NCI-H1092 (cell line): ENCODE data around the gene ATOH1.

Source experiments
- DNase-seq: peaks from one replicate; lab custom pipeline; 2025; lab: John Stamatoyannopoulos, UW

Gene ATOH1

GRCh38 chr4:93828332-93828994 is at the start of gene ATOH1:
Gene ATOH1 (plus strand): TSS chr4:93828753. CDS start chr4:93828927, 174 bp downstream.
- no peak for DNase-seq

- DNase-seq: no peak
Observed at GRCh38 chr4:93779228-93779627, 49.3 kb upstream of the ATOH1 start.

- DNase-seq: no peak
Observed at GRCh38 chr4:93780080-93780479, 48.5 kb upstream of the ATOH1 start.

- DNase-seq: no peak
Observed at GRCh38 chr4:93781198-93781597, 47.4 kb upstream of the ATOH1 start.

DNA sequence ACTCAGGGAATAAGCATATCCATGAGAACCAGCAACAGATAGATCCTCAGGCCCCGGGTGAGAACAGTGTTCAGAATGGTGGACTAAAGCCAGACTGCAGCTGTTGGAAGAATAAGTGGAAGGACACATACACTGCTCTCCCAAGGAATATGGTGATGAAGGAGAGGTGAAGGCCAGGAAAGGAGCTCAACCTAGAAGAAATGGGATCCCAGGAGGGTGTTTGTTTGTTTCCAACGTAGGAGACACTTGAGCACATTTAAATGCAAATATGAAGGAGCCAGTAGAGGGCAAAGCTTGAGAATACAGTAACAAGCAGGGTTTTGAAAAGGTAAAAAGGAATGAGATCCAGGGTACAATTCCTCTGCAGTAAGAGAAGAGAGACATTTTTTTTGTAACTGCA is 42.4 kb upstream of the ATOH1 start:
- DNase-seq: no peak

- no peak for DNase-seq
Observed at GRCh38 chr4:93788712-93789111, 39.8 kb upstream of the ATOH1 start.

DNA sequence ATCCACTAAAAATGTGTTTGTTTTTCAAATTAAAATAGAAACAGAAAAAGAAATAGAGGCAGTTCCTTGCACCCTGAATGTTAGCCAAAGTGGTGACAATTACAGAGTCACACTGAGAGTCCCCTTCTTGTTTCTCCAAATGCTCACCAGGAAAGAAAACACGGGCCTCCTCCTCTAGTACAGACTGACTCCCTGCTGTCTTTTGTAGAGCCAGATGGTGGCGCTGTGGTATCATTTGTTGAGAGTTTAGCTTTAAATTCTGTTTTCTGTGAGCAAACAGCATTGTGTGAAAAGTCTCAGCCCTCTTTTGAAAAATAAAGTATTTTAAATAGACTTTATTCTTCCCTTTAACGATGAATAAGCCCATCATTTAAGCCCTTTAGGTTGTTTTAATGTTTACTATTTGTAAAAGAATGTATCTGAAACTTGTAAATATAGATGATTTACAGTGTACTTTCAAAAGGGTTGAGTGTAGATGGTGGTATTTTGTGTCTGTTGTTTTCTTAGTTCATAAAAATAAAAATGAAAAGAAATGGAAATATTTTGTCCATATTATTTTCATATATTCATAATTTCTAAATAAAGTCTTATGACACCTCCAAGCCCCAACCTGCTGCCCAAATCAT is 36.9 kb upstream of the ATOH1 start:
- DNase-seq: no peak

DNA sequence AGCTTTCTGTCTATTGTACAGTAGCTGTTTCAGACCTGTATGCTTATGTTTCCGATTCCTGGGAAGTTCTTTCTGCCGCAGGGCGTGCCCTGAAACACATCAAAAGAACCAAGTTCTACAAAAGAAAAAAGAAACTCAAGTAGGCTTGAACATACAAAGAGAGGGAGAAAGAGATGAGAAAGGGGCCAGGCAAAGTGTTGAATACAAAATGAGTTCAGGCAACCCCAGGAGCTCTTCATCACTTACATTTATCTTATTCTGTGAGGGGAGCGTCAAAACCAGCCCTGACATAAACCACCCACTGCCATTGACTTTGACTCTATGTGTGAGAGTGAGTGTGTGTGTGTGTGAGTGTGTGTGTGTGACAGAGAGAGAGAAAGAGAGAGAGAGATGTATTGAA is 26.5 kb upstream of the ATOH1 start:
- no peak for DNase-seq

DNA sequence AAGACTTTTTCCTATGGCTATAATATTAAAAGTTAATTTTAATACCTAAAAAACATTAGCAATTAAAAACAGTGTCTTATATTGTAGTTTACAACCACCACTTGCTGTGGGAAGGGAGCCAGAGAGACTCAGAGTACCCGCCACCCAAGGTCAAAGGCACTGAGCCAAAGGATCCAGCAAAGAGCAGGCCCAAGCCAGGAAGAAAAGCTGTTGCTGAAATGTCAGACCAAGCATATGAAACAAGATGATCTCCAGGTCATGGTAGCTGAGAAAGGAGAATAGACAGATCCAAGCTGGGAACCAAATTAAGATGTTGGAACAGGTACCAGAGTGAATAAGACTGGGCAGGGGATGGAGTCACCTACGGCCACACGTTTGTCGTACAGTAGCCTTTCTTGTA is 18.8 kb upstream of the ATOH1 start:
- DNase-seq: no peak

DNA sequence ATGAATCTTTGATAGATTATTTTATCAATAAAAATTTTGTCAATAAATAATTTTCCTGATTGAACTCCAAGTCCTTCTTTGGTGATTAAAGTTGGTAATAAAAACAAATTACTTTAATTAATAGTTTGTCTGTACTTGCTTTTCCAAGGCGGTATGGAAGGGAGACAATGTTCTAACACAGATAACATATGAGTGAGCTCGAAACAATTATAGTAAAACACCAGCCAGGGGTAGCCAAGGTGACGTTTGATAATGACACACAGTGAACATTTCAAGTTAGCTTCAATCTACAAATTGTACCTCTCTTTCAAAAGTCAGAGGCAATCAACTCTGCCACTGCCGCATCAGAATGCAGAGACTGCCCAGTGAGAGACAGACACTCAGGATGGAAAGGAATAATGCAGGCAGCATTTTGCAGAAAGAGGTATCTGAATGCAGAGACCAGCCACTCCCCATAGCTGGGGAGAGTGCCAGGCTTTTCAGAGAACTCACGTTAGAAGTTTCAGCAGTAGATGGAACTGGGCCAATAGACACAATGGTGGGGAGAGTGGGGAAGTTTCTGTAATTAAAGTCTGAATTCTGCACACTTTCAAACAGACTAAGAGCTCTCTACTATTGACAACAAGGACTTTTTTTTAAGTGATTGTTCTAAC is 18.1 kb upstream of the ATOH1 start:
- DNase-seq: no peak

DNA sequence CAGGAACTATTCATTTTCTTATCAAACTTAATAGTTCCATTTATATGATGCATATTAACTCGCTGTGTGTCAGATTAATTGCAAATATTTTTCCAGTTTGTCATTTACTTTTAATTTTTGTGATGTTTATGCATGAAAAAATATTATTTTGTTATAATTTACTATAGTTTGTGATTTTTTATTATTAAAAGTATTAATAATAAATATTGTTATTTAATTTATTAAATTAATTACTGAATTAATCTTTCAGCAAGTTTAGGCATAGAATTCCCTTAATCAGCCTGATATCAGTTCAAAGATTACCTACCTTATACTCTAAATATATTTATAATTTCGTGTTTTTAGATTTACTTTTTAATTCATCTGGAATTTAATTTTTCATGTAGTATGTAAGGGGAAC is 15.5 kb upstream of the ATOH1 start:
- DNase-seq: no peak

DNA sequence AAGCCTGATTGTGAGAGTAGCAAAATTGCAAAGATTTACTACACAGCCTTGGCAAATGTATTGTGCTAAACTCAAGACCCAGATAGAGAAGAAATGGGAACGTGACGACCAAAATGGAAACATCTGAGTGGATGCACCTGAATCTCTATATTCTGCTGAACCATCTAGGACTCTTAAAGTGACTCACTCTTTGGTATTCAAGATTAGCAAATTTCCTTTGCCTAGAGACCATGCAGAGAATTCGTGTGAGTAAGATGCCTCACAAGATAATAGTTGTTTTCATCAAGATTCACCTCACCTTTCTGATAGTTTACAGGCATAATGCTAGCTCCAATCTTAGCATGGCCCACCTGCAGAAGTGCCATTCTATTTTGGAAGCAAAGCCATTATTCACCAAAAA is 14.4 kb upstream of the ATOH1 start:
- no peak for DNase-seq

GRCh38 chr4:93814722-93815121 is 13.8 kb upstream of the ATOH1 start:
- no peak for DNase-seq

DNA sequence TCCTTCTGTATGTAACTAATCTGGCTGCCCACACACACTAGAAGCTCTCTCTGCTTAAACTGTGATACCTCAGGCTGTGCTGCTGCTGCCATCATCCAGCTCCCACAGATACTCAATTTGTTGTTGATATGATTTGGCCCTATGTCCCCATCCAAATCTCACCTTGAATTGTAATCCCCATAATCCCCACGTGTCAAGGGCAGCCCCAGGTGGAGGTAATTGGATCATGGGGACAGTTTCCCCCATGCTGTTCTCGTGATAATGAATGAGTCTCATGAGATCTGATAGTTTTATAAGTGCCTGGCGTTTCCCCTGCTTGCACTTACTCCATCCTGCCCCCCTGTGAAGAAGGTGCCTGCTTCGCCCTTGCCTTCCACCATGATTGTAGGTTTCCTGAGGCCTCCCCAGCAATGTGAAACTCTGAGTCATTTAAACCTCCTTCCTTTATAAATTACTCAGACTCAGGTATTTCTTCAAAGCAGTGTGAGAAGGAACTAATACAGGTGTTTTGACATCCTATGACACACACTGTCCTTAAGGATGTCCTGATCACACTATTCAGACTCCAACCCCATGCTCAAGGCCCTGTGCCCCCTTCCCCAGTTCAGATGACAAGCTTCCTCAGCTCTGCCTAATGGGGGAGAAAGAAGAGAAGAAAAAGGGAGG is 2.9 kb upstream of the ATOH1 start:
- no peak for DNase-seq

DNA sequence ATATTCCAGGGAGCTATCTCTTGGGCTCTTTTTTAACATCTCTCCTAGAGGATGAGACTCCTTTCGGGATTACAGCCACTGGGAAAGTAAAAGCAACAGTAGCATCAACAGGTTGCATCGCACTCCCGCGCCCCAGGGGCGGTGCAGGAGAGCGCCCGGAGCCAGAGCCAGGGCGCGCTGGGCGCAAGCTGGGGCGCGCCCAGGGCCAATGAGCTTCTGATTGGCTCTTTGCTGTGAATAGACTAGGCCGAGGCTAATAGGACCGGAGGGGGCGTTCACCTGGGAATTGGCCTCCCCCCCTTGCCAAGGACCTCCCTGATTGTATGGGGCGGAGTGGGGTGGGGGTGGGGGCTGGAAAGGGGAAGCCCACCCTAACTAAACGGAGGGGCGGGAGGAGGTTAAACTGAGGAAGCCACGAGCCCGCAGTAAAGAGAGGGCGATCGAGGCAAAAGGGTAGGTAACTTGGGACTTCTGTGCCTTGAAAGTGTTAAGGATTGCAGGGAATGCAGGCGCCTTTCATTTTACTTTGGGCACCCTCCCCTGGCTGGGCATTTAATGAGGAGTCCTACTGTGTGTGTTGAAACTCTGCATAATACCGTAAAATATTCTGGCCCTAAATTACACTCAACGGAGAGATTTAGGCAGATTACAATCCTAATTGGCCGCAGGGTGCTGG is 1.1 kb upstream of the ATOH1 start:
- no peak for DNase-seq

DNA sequence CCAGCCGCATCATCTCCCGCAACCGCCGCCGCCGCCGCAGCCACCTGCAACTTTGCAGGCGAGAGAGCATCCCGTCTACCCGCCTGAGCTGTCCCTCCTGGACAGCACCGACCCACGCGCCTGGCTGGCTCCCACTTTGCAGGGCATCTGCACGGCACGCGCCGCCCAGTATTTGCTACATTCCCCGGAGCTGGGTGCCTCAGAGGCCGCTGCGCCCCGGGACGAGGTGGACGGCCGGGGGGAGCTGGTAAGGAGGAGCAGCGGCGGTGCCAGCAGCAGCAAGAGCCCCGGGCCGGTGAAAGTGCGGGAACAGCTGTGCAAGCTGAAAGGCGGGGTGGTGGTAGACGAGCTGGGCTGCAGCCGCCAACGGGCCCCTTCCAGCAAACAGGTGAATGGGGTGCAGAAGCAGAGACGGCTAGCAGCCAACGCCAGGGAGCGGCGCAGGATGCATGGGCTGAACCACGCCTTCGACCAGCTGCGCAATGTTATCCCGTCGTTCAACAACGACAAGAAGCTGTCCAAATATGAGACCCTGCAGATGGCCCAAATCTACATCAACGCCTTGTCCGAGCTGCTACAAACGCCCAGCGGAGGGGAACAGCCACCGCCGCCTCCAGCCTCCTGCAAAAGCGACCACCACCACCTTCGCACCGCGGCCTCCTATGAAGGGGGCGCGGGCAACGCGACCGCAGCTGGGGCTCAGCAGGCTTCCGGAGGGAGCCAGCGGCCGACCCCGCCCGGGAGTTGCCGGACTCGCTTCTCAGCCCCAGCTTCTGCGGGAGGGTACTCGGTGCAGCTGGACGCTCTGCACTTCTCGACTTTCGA is 654 bp downstream of the ATOH1 start:
- DNase-seq: no peak

DNA sequence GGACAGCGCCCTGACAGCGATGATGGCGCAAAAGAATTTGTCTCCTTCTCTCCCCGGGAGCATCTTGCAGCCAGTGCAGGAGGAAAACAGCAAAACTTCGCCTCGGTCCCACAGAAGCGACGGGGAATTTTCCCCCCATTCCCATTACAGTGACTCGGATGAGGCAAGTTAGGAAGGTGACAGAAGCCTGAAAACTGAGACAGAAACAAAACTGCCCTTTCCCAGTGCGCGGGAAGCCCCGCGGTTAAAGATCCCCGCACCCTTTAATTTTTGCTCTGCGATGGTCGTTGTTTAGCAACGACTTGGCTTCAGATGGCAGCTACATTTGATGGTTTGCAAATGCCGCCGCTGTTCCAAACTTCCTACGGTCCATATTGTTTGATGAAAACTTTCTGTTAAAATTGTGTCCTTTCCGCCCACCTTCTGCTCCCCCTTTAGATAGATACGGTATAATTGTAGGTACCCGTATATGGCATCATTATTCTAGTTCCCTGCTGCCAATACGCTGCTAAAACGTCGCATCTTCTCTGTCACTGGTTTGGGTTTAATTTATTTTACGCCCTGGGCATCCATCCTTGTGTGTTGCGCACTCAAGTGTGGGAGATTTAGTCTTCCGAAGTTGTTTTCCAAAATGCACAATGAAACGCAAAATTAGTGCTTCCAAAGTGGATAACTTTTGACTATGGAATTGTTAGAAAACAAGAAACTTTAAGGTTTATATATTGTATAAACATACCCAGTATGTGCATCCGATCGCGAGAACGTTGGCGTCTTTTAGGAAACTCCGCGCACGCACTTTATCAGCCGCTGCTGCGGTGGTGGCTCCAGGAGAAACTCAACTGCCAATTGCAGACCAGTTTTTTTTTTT is 1.5 kb downstream of the ATOH1 start:
- no peak for DNase-seq

- no peak for DNase-seq
Observed at GRCh38 chr4:93831716-93832496, 3.4 kb downstream of the ATOH1 start.

DNA sequence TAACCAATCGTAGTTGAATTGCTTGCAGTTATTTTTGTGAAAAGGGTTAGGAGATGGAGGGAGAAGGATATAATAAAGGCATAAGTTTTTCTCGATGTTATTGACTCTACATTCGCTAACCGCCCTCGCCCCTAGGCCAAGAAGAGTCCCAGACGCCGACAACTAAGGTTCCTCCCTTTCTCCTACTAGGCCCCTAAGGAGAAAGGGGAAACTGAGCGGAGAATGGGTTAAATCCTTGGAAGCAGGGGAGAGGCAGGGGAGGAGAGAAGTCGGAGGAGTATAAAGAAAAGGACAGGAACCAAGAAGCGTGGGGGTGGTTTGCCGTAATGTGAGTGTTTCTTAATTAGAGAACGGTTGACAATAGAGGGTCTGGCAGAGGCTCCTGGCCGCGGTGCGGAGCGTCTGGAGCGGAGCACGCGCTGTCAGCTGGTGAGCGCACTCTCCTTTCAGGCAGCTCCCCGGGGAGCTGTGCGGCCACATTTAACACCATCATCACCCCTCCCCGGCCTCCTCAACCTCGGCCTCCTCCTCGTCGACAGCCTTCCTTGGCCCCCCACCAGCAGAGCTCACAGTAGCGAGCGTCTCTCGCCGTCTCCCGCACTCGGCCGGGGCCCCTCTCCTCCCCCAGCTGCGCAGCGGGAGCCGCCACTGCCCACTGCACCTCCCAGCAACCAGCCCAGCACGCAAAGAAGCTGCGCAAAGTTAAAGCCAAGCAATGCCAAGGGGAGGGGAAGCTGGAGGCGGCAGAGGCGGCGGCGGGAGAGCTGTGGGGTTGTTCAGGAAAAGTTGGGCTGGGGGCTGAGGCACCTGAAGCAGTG is 5.9 kb downstream of the ATOH1 start:
- DNase-seq: no peak
